ENCODE measurements around the gene CYP2D6. TPM values are rescaled to one million over a fixed set of nuclear protein-coding genes. Genes with fewer than 3 reads are reported as not detected.

The CYP2D6 gene
- total and polyA plus RNA-seq, 10 of the 15 experiments (the other 5 are each of a cell fraction or from before 2014, with no cell fraction given) = 0.08 to 1.4 (median 0.39) TPM

- no peak for TF ChIP-seq NRF1 (conservative IDR thresholded peaks at IDR 0.05; ENCODE audit: low read depth, low read length)
These were observed 53.0 kb downstream of the CYP2D6 start (continued) for GRCh38 chr22:42077486-42078125.

DNA sequence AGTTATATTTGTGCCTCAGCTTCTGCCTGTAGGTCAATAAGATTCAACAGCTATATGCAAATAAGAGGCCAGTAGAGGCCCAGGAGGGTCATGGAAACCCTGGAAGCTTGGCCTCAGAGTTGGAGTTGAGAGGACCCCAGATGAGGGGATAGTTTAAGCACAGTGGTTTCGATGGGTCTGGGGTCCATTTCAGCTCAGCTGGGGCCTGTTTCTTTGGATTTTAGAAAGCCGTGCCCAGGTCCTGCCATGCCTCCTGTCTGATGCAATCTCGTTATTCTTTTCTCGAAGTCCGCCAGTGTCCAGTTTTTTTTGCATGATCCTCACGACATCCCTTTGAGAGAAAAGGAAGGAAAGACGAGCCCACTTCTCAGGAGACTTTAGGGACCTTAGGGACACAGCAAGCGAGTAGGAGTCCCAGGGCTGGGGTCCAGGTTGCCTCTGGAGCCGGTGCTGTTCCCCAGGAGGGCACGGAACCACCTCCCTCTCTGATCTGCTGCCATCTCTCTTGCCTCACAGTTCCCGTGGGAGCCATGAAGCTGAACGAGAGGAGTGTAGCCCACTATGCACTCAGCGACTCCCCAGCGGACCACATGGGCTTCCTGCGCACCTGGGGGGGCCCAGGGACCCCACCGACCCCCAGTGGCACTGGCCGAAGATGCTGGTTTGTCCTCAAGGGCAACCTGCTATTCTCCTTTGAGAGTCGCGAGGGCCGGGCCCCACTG, 53.7 kb downstream of the CYP2D6 start:
- Histone ChIP-seq H3K79me2 (ENCODE audit: control insufficient read depth, insufficient read depth, low read length) (peaks cover 17% of the 10 kb centered on the region), H3K27ac (ENCODE audit: control insufficient read depth, insufficient read depth) (no peak overlapping the region), H3K9me3 (replicated peaks; ENCODE audit: control insufficient read depth, insufficient read depth, low read length) (no peaks in the 10 kb centered on the region), H4K20me1 (ENCODE audit: control insufficient read depth, insufficient read depth) (no peaks in the 10 kb centered on the region), H3K4me1 (ENCODE audit: control insufficient read depth, insufficient read depth, low read length) (peaks cover 15% of the 10 kb centered on the region), H3K4me2 (ENCODE audit: control insufficient read depth, insufficient read depth) (no peak overlapping the region), H3K36me3 (ENCODE audit: control insufficient read depth in 2 of 2, insufficient read depth in 2 of 2, low read length in 1 of 2) (no peaks in the 10 kb centered on the region; a peak in 1 of 4 replicates), H3K4me3 (no peak overlapping the region), H2AFZ (ENCODE audit: control insufficient read depth, low read depth, low read length) (no peak overlapping the region), H3K9ac (ENCODE audit: control insufficient read depth, insufficient read depth, low read length) (no peak overlapping the region), H3K27me3 (replicated peaks in 1 of 2; ENCODE audit: control insufficient read depth in 2 of 2, insufficient read depth in 2 of 2, low read length in 1 of 2) (no peaks in the 10 kb centered on the region)
- FAIRE-seq (no peak), ATAC-seq (no peak), DNase-seq (ENCODE audit: low read depth, low spot score) (no peak)
- ChIA-PET SMC1A (ENCODE audit: uncharacterized antibody, unreplicated experiment) (interaction anchor here (1.1 kb wide), 1 partner anchor 109 kb away, joined by 3 read pairs; no protein-coding TSS in a partner anchor), CTCF (no interaction called here), RAD21 (ENCODE audit: unreplicated experiment) (no interaction called here), POLR2A (interaction anchor here (0.5 kb wide), 1 partner anchor 18 kb away, joined by 3 read pairs; no protein-coding TSS in a partner anchor)
- BruUV-seq (replicated peaks) = no TSS peak
- TF ChIP-seq EP300 (IDR thresholded peaks at IDR 0.05; ENCODE audit: borderline replicate concordance in 1 of 2, control insufficient read depth in 1 of 2, low read depth in 2 of 2, low read length in 2 of 2) (no peak), NKRF (conservative IDR thresholded peaks at IDR 0.05) (no peak)
- WGBS (ENCODE audit: insufficient coverage, insufficient replicate concordance, low lambda C conversion rate, missing lambda C conversion rate) = 85% methylated on average over 20 of the region's 20 CpGs
- intact Hi-C loops (cut with micrococcal nuclease; ENCODE audit: unreplicated experiment) (no loop called here), in situ Hi-C loops (cut with MboI) (no loop called here)

Other genes with a start within 250 kb of the CYP2D6 start
Only the 7 nearest of the 10 such genes appear.
- 1.1 and 1.5 TPM in 2 replicates for gene SEPTIN3, start 161.4 kb downstream of the CYP2D6 start, total RNA-seq (2014; rRNA removed)
- 1.3 and 1.4 TPM in 2 replicates for gene SEPTIN3, start 161.4 kb downstream of the CYP2D6 start, total RNA-seq (2014; rRNA removed; fragmentation: Illumina TruSeq; extraction: Trizol)
- gene SEPTIN3, start 161.4 kb downstream of the CYP2D6 start, total RNA-seq (2021) = 1.7 and 1.9 TPM in 2 replicates
- 0.43 and 0.52 TPM in 2 replicates for gene SEPTIN3, start 161.4 kb downstream of the CYP2D6 start, polyA plus RNA-seq (2011; rRNA removed)
- gene SEPTIN3, start 161.4 kb downstream of the CYP2D6 start, polyA plus RNA-seq (2014; fragmentation: Illumina TruSeq; extraction: Trizol) = 3.1 TPM in 2 replicates
- under 1 TPM; 0.39 to 0.60 TPM for gene SEPTIN3, start 161.4 kb downstream of the CYP2D6 start, polyA plus RNA-seq (2014; fragmentation: Nextera tagmentation; extraction: Ambion mirVana)
- 1.5 and 1.8 TPM in 2 replicates for gene SEPTIN3, start 161.4 kb downstream of the CYP2D6 start, polyA plus RNA-seq (2014; rRNA removed)
- gene SEPTIN3, start 161.4 kb downstream of the CYP2D6 start, polyA plus RNA-seq (2016; fragmentation: Nextera tagmentation; extraction: Ambion mirVana) = under 1 TPM; 0.05 to 0.15 TPM
- 0.65 and 1.1 TPM in 2 replicates for gene WBP2NL, start 132.0 kb downstream of the CYP2D6 start, total RNA-seq (2014; rRNA removed)
- 1.3 and 1.4 TPM in 2 replicates for gene WBP2NL, start 132.0 kb downstream of the CYP2D6 start, total RNA-seq (2014; rRNA removed; fragmentation: Illumina TruSeq; extraction: Trizol)
- gene WBP2NL, start 132.0 kb downstream of the CYP2D6 start, total RNA-seq (2021) = 1.5 and 1.8 TPM in 2 replicates
- 0.46 and 0.88 TPM in 2 replicates for gene WBP2NL, start 132.0 kb downstream of the CYP2D6 start, polyA plus RNA-seq (2011; rRNA removed)
- gene WBP2NL, start 132.0 kb downstream of the CYP2D6 start, polyA plus RNA-seq (2014; fragmentation: Illumina TruSeq; extraction: Trizol) = 1.7 and 2.8 TPM in 2 replicates
- gene WBP2NL, start 132.0 kb downstream of the CYP2D6 start, polyA plus RNA-seq (2014; fragmentation: Nextera tagmentation; extraction: Ambion mirVana) = 1 to 10 TPM; 1.3 to 1.6 TPM
- 0.70 and 1.9 TPM in 2 replicates for gene WBP2NL, start 132.0 kb downstream of the CYP2D6 start, polyA plus RNA-seq (2014; rRNA removed)
- gene WBP2NL, start 132.0 kb downstream of the CYP2D6 start, polyA plus RNA-seq (2016; fragmentation: Nextera tagmentation; extraction: Ambion mirVana) = 1 to 10 TPM in 1 of 2 experiments, under 1 TPM in 1; 0.90 to 1.3 TPM
- 45.9 and 46.0 TPM in 2 replicates for gene NAGA, start 60.0 kb downstream of the CYP2D6 start, total RNA-seq (2014; rRNA removed)
- gene NAGA, start 60.0 kb downstream of the CYP2D6 start, total RNA-seq (2014; rRNA removed; fragmentation: Illumina TruSeq; extraction: Trizol) = 22.7 and 23.1 TPM in 2 replicates
- gene NAGA, start 60.0 kb downstream of the CYP2D6 start, total RNA-seq (2021) = 33.9 and 34.4 TPM in 2 replicates
- gene NAGA, start 60.0 kb downstream of the CYP2D6 start, polyA plus RNA-seq (2011; rRNA removed) = 14.5 and 29.8 TPM in 2 replicates
- 19.6 and 32.6 TPM in 2 replicates for gene NAGA, start 60.0 kb downstream of the CYP2D6 start, polyA plus RNA-seq (2014; fragmentation: Illumina TruSeq; extraction: Trizol)
- gene NAGA, start 60.0 kb downstream of the CYP2D6 start, polyA plus RNA-seq (2014; fragmentation: Nextera tagmentation; extraction: Ambion mirVana) = 1 to 10 TPM; 9.3 to 9.8 TPM
- 43.7 and 45.0 TPM in 2 replicates for gene NAGA, start 60.0 kb downstream of the CYP2D6 start, polyA plus RNA-seq (2014; rRNA removed)
- gene NAGA, start 60.0 kb downstream of the CYP2D6 start, polyA plus RNA-seq (2016; fragmentation: Nextera tagmentation; extraction: Ambion mirVana) = 10 to 100 TPM; 34.1 to 39.0 TPM
- gene PHETA2, start 56.6 kb downstream of the CYP2D6 start, total RNA-seq (2014; rRNA removed) = 2.3 and 3.6 TPM in 2 replicates
- gene PHETA2, start 56.6 kb downstream of the CYP2D6 start, total RNA-seq (2014; rRNA removed; fragmentation: Illumina TruSeq; extraction: Trizol) = 1.3 and 1.4 TPM in 2 replicates
- 2.0 and 2.6 TPM in 2 replicates for gene PHETA2, start 56.6 kb downstream of the CYP2D6 start, total RNA-seq (2021)
- 0.16 and 0.17 TPM in 2 replicates for gene PHETA2, start 56.6 kb downstream of the CYP2D6 start, polyA plus RNA-seq (2011; rRNA removed)
- gene PHETA2, start 56.6 kb downstream of the CYP2D6 start, polyA plus RNA-seq (2014; fragmentation: Illumina TruSeq; extraction: Trizol) = 1.5 and 1.7 TPM in 2 replicates
- under 1 TPM; 0.03 to 0.18 TPM for gene PHETA2, start 56.6 kb downstream of the CYP2D6 start, polyA plus RNA-seq (2014; fragmentation: Nextera tagmentation; extraction: Ambion mirVana)
- 3.2 and 3.3 TPM in 2 replicates for gene PHETA2, start 56.6 kb downstream of the CYP2D6 start, polyA plus RNA-seq (2014; rRNA removed)
- gene PHETA2, start 56.6 kb downstream of the CYP2D6 start, polyA plus RNA-seq (2016; fragmentation: Nextera tagmentation; extraction: Ambion mirVana) = 1 to 10 TPM; 1.9 to 2.2 TPM
- 13.7 and 19.7 TPM in 2 replicates for gene SMDT1, start 51.1 kb downstream of the CYP2D6 start, total RNA-seq (2014; rRNA removed)
- 15.4 and 19.7 TPM in 2 replicates for gene SMDT1, start 51.1 kb downstream of the CYP2D6 start, total RNA-seq (2014; rRNA removed; fragmentation: Illumina TruSeq; extraction: Trizol)
- gene SMDT1, start 51.1 kb downstream of the CYP2D6 start, total RNA-seq (2021) = 133 and 140 TPM in 2 replicates
- gene SMDT1, start 51.1 kb downstream of the CYP2D6 start, polyA plus RNA-seq (2011; rRNA removed) = 57.4 and 69.4 TPM in 2 replicates
- gene SMDT1, start 51.1 kb downstream of the CYP2D6 start, polyA plus RNA-seq (2014; fragmentation: Illumina TruSeq; extraction: Trizol) = 25.0 and 27.8 TPM in 2 replicates
- 10 to 100 TPM; 25.5 to 63.1 TPM for gene SMDT1, start 51.1 kb downstream of the CYP2D6 start, polyA plus RNA-seq (2014; fragmentation: Nextera tagmentation; extraction: Ambion mirVana)
- gene SMDT1, start 51.1 kb downstream of the CYP2D6 start, polyA plus RNA-seq (2014; rRNA removed) = 106 and 108 TPM in 2 replicates
- 100 to 1,000 TPM; 163 to 176 TPM for gene SMDT1, start 51.1 kb downstream of the CYP2D6 start, polyA plus RNA-seq (2016; fragmentation: Nextera tagmentation; extraction: Ambion mirVana)
- gene NDUFA6, start 40.0 kb downstream of the CYP2D6 start, total RNA-seq (2014; rRNA removed) = 87.9 and 94.9 TPM in 2 replicates
- gene NDUFA6, start 40.0 kb downstream of the CYP2D6 start, total RNA-seq (2014; rRNA removed; fragmentation: Illumina TruSeq; extraction: Trizol) = 104 and 116 TPM in 2 replicates
- 85.9 and 101 TPM in 2 replicates for gene NDUFA6, start 40.0 kb downstream of the CYP2D6 start, total RNA-seq (2021)
- gene NDUFA6, start 40.0 kb downstream of the CYP2D6 start, polyA plus RNA-seq (2011; rRNA removed) = 134 and 200 TPM in 2 replicates
- 67.2 and 92.3 TPM in 2 replicates for gene NDUFA6, start 40.0 kb downstream of the CYP2D6 start, polyA plus RNA-seq (2014; fragmentation: Illumina TruSeq; extraction: Trizol)
- 100 to 1,000 TPM; 473 to 511 TPM for gene NDUFA6, start 40.0 kb downstream of the CYP2D6 start, polyA plus RNA-seq (2014; fragmentation: Nextera tagmentation; extraction: Ambion mirVana)
- gene NDUFA6, start 40.0 kb downstream of the CYP2D6 start, polyA plus RNA-seq (2014; rRNA removed) = 123 and 124 TPM in 2 replicates
- gene NDUFA6, start 40.0 kb downstream of the CYP2D6 start, polyA plus RNA-seq (2016; fragmentation: Nextera tagmentation; extraction: Ambion mirVana) = 100 to 1,000 TPM; 302 to 320 TPM
- 28.4 TPM in 2 replicates for gene TCF20, start 139.8 kb upstream of the CYP2D6 start, total RNA-seq (2014; rRNA removed)
- 26.4 and 26.9 TPM in 2 replicates for gene TCF20, start 139.8 kb upstream of the CYP2D6 start, total RNA-seq (2014; rRNA removed; fragmentation: Illumina TruSeq; extraction: Trizol)
- 52.9 and 56.9 TPM in 2 replicates for gene TCF20, start 139.8 kb upstream of the CYP2D6 start, total RNA-seq (2021)
- 16.7 and 23.9 TPM in 2 replicates for gene TCF20, start 139.8 kb upstream of the CYP2D6 start, polyA plus RNA-seq (2011; rRNA removed)
- gene TCF20, start 139.8 kb upstream of the CYP2D6 start, polyA plus RNA-seq (2014; fragmentation: Illumina TruSeq; extraction: Trizol) = 21.0 and 23.4 TPM in 2 replicates
- under 1 TPM; 0.69 to 0.89 TPM for gene TCF20, start 139.8 kb upstream of the CYP2D6 start, polyA plus RNA-seq (2014; fragmentation: Nextera tagmentation; extraction: Ambion mirVana)
- gene TCF20, start 139.8 kb upstream of the CYP2D6 start, polyA plus RNA-seq (2014; rRNA removed) = 19.3 and 21.8 TPM in 2 replicates
- gene TCF20, start 139.8 kb upstream of the CYP2D6 start, polyA plus RNA-seq (2016; fragmentation: Nextera tagmentation; extraction: Ambion mirVana) = under 1 TPM; 0.64 to 0.80 TPM

Measured in GM12878 (cell line).